NCI-H460 (cell line): ENCODE data around the gene ZFAND6. TPM values are rescaled to one million over a fixed set of nuclear protein-coding genes. Genes with fewer than 3 reads are reported as not detected.

ENCODE experiments used
- DNase-seq: peaks from one replicate; pipeline ENCODE4 v3.0.0-alpha.2; 2016; ENCODE audit warnings: low read depth; ENCODE audit errors: extremely low read depth
- total RNA-seq: library from RNA; depleted of rRNA; stranded (reverse); fragments of >200 nt; shearing (Covaris generic); gene quantifications from 2 replicates; pipeline ENCODE4 v1.2.3, GENCODE V29; 2014

Gene ZFAND6
- total RNA-seq, 1 experiment from 2014 or later, result 91.6 TPM

- no peak for DNase-seq
Observed at GRCh38 chr15:80161468-80162016, 102.1 kb downstream of the ZFAND6 start.

- DNase-seq, result no peak
Observed at GRCh38 chr15:80162059-80162554, 102.6 kb downstream of the ZFAND6 start.

DNA sequence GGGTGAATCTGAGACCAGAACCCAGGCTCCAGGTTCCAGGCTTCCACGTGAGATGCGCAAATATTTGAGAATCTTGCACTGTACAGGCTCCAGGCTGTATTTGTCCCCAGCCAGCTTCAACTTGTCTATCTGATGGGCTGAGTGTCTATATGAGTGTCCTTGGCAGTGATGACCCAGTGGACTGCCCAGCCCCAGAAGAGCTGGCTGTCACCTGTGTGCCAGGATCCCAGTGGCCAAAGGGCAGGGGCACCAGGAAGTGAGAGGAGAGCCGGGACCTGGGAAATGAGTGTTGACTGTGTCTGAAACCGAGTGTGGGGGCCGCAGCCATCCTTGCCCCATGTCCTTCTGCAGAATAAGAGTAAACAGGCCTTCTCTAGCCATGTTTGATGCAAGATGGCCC is 103.7 kb downstream of the ZFAND6 start:
- no peak for DNase-seq

GRCh38 chr15:80163897-80164296 is 104.4 kb downstream of the ZFAND6 start:
- DNase-seq, result no peak

- no peak for DNase-seq
Observed at GRCh38 chr15:80167936-80168335, 108.5 kb downstream of the ZFAND6 start.

GRCh38 chr15:80168421-80168820 is 108.9 kb downstream of the ZFAND6 start:
- DNase-seq, result no peak

DNA sequence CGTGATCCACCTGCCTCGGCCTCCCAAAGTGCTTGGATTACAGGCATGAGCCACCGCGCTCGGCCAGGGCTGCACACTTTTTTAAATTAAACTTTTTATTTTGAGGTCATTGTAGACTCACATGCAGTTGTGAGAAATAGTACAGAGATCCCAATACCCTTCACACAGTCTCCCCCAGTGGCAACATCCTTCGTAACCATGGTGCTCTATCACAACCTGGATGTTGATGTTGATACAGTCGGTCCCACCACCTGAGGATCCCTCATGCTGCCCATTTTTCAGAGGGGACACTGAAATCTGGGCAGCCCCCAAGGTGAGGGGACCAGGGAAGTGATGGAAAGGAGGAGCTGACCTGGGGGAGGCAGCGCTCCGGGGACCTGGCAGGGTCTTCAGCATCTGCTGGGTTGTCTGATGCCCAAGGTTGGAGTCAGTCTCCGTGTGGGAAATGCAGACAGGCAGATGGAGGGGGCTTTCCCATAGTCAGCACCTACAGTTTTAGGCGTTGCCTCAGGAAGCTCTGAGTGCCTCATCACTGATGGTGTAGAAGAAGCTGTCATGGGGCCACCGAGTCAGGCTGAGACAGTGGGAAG is 110.4 kb downstream of the ZFAND6 start:
- DNase-seq, result no peak

- no peak for DNase-seq
Observed at GRCh38 chr15:80170596-80170995, 111.1 kb downstream of the ZFAND6 start.

GRCh38 chr15:80171787-80172186 is 112.3 kb downstream of the ZFAND6 start:
- no peak for DNase-seq

DNA sequence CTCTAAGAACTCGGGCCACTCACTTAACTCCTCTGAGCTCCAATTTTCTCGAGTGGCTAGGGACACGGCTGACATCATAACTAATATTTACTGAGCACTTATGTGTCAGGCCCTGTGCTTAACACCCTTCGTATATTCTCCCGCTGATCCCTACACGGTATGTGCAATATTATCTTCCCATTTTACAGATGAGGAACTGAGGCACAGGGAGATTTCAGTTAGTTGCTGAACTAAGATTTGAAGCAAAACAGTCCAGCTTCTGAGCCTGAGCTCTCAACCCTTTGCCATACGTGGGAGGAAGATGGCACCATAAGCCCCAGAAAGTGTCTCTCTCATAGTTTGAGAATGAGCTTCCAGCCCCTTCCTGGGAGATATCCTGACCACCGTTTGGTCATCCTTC is 112.9 kb downstream of the ZFAND6 start:
- no peak for DNase-seq

DNA sequence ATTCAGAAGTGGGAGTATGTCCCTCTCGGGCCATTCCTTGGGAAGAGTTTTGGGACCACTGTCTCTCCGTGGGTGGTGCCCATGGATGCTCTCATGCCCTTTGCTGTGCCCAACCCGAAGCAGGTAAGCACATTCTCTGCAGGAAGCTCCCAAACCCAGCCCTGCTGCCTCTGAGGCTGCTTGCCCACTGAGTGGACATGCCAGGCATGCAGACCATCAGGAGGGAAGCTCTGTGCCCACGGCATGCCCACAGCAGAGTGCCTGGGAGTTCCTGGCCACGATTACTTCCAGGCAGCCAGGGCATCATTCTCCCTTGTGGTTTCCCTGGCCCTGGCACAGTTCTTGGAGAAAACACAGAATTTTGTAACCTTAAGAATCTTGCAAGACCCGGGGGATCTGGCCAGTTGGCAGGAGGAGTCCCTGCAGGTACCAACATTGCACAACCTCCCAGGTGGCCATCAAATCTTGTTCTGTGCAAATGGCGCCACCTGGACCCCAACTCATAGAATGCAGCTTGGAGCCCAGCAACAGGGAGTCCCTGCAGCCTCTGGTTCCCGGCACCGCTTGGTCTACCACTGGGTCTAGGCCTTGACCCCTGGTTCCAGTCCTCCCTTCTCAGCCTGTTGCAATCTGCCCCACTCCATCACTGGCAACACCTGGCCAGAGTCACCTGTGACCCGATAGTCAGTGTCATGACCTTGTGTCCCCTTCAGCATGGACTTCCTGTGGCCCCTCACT is 113.7 kb downstream of the ZFAND6 start:
- DNase-seq, result peak; percentile 52

DNA sequence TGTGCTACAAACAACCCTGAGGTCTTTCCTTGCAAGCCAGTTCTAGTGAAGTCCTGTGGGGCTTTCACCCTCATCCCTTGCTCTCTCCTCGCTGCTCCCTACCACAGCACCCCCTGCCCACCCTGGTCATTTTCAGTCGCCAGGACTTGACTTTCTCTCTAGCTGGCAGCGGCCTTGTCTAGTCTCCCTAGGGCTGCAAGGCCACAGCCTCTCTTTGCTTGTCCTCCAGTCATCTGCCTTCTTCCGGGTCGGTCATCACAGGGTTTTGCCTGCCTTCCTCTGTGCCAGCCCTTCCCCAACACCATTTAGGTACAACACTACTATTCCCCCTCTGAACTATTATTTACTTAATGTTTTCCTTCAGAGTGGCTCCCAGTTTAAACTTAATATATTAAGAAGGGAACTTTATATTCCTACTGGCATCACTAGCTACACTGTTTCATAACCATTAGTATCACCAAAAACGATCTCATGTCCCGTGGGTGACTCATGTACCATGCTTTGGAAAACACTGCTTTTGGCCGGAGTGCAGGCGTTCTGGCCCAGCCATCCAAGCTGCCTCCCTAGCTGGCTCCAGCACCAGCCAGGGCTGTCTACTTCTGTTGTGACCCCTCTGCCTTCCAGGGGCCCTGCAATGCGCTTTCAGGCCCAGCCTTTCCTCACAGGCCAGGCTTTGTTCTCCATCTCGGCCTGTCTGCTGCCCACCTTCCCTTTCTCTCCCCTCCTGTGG is 114.7 kb downstream of the ZFAND6 start:
- DNase-seq, result no peak

- no peak for DNase-seq
Observed at GRCh38 chr15:80175436-80175835, 116.0 kb downstream of the ZFAND6 start.

DNA sequence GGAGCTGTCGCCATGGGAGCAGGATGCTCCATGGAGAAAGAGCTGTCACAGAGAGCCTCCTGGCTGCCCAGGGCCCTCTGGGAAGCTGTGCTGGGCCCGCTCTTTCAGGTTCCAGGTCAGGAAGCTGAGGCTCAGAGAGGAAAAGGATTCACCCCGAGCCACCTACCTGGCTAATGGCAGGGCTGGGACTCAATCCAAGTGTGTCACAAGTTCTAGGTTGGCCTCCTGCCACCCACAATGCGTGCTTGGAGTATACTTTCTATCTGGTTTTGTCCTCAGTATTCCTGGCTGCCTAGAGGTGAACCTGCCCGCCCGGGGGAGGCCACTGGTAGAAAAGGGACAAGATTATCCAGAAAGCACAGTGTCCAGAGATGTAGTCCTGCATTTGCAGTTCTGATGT is 117.0 kb downstream of the ZFAND6 start:
- no peak for DNase-seq

DNA sequence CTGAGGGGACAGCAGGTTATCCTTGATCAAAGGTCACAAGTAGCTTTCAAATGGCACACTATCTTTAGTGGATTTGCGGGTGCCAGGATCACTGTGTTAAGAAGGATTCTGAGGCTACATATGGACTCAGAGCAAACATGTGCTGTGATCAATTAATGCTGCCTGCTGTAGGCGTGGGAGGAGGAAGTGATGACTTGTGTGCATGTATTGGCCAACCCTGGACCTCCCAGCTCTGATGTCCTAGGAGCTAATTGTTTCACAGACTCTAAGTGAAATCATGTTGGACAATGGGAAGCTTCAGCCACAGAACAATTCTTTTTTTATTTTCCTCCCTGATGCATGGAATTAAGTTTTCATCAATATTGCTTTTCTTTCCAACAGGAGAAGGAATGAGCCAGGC is 117.7 kb downstream of the ZFAND6 start:
- DNase-seq, result no peak

DNA sequence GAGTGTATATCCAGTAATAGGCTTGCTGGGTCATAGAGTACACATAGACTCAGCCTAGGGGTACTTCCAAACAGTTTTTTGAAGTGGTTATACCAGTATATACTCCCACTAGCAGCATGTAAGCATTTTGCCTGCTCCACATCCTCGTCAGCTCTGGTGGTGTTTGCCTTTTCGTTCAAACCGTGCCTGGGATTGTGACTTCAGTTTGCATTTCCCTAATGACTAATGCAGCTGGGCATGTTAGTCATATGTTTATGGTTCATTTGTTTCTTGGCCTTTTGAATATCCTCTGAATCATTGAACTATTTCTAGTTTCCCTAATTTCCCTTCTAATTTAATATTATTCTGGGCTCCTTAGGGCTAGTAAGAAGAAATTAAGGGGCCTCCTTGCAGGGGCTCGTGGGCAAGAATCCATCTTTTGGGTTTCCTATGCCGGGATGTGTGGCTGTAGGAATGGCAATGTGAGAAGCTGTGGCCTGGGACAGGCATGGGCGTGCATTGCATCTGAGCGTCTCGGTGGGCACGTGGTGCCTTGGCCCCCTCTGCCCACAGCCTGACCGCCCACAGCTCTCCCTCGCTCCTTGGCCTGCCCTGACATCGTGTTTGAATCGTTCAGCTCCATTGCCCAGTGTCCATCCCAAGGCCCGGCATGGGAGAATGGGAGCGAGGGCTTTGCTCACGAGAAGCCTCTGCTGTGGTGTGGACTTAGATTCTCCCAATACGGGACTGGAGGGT is 119.7 kb downstream of the ZFAND6 start:
- peak; percentile 20 for DNase-seq

- no peak for DNase-seq
Observed at GRCh38 chr15:80179935-80180334, 120.5 kb downstream of the ZFAND6 start.

GRCh38 chr15:80180468-80180867 is 121.0 kb downstream of the ZFAND6 start:
- DNase-seq, result no peak

DNA sequence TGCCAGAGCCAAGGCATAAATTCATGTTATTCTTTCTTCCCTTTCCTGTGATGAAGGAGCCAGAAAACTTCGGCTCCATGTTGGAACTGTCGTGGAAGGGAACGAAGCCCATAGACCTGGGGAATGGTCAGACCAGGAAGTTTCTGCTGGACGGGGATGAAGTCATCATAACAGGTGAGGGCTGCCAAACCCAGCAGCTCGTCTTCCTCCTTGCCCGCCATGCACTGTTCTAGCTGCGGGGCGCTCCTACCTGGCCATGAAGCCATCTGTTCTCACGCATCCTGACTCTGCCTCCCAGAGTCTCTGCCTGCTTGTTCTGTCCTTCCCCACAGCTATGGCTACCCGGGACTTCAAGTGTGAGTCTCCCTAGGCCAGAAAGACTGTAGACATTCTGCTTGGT is 121.5 kb downstream of the ZFAND6 start:
- no peak for DNase-seq

DNA sequence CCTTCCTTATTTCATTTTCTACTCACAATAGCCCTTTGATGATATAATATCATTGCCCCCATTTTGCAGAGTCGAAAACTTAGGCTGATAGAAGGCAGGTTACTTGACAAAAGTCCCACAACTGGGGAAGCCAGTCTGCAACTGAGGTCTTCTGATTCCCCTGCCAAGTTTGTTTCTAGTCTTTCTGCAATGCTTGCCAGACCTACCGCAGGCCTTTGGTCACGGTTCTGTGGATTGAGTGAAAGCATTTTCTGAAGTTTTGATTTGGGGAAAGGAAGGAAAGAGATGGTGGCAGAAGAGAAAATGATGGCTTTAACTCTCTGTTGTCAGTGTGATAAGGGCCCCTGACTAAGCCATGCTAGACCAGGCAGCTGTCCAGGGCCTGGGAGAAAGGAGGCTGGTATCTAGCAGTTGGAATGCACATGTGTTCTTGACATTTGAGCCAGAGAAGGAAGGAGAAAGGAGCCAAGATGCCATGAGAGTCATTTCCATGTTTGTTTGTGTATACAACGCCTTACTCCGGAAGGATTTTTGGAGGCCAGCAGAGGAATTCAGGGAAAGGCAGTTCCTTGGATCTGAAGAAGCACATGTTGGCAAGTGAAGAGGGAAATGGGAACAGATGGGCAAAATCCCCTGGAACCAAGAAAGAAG is 123.3 kb downstream of the ZFAND6 start:
- no peak for DNase-seq
